ENCODE results near the gene H2BK1.

Gene H2BK1

DNA sequence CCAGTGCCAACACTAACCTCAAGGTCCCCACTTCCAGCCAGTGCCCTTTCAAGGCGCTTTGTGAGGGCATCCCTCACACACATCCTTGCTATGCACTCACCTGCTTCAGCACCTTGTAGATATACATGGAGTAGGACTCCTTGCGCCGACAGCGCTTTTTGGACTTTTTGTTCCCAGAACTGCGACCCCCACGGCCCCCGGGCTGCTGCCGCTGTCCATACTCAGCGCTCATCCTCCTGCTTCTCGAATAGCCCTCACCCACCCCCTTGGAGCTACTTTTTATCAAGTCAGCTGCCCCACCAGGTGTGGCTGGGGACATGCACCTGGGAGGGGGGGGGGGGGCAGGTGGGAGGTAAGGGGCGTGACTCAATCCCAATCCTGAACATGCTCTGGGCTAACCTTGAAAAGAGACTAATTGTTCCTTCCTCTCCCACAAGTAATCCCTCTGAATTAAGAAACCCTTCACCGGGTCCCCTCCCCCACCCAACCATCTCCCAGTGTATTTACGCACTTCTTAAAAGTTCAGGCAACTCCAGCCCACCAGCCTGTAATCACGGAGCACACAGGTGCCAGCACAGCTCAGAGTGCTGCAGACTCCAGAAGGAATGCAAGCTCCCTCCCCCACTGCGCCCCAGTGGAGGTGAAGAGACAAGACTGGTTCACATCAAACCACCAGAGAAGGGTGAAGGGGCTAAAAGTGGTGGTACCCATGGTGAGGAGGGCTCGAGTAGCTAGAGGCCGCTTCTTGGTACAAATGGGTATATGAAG, at the start of gene H2BK1:
TSS of gene H2BK1 (minus strand) at position 402 of the 768 bp plus-strand sequence. CDS start at position 232, 170 bp downstream.
- no peak for DNase-seq

DNA sequence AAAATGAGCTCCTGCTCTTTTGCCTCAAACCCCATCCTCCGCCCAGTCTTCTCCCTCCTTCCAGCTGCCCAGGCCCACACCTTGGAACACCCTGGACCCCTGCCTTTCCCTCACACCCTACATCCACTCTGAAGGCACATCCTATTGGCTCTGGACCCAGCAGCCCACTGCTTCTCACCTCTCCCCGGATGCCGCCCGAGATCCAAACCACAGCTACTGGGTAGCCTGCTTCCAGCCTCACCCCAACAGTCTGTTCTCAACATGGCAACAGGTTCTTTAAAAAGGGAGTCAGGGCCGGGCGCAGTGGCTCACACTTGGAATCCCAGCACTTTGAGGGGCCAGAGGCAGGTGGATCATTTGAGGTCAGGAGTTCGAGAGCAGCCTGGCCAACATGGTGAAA, 47.7 kb upstream of the H2BK1 start:
- DNase-seq, result no peak

DNA sequence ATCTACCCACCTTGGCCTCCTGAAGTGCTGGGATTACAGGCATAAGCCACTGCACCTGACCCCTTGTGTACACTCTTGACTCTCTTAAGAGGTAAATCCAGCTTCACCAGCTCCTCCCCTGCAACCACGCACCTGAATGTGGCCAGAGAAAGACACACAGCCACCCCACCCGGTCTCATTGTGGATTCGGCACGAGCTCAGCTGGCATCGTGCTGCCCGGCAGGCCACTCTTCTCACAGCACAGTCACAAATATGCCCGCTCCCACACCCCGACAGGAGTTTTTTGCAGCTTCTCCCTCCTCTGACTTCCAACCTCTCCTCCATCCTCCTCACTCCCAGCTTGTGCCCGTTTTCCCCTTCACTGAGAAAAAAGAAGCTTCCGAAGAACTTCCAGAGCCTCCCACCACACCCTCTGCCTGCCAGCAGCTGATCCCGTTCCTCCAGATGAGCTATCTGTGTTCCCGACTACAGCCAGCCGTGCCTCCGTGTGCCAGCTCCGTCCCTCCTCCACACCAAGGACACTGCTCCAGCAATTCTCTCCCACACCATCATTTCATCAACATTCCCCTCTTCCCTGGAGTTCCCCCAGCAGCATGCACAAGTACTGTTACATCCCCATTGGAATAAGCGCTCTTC, 46.2 kb upstream of the H2BK1 start:
- no peak for DNase-seq

- DNase-seq, result no peak
Observed at GRCh38 chr7:151255390-151255789, 45.1 kb upstream of the H2BK1 start.

DNA sequence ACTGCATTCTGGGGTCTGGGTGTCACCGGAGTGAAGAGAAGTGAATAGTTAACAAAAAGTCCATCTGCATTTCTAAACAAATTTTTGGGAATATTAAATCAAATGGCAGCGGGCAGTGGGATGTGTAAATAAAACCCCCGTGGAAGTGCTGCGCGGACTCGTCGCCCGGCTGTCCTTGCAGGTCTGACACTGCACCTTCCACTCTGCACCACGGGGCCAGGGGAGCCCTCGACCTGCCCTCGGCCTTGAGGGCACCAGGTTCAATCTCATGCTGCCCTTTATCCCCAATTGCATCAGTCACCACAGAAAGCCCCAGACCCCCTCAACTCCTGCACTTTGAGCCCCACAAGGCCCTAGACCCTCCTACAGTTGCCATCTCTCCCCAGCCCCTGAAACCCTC, 44.6 kb upstream of the H2BK1 start:
- no peak for DNase-seq

DNA sequence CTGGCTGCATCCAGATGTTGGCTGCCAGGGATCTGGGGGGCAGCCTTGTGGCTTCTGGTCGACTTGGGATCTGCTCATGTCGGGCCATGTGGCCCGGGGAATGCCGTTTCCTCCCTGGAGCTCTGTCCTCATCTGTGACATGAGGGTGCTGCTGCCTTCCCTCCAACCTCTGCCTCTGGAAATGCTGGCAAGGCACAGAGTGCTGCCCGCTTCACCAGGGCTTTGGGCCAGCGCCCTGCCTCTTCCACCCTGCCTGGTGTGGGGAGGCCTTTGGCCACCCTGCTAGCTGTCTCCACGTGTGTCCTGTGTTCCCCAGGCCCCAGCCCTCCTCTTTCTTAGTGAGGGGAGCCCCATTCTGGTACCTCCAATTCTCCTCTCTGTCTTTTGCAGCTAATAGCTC, 44.0 kb upstream of the H2BK1 start:
- no peak for DNase-seq

- no peak for DNase-seq
Observed at GRCh38 chr7:151252961-151253711, 42.8 kb upstream of the H2BK1 start.

GRCh38 chr7:151252561-151252835, 42.2 kb upstream of the H2BK1 start:
- DNase-seq, result no peak

GRCh38 chr7:151251689-151252560, 41.6 kb upstream of the H2BK1 start:
- peak; percentile 58 to 69 for DNase-seq

- no peak for DNase-seq
Observed at GRCh38 chr7:151251328-151251688, 41.0 kb upstream of the H2BK1 start.

DNA sequence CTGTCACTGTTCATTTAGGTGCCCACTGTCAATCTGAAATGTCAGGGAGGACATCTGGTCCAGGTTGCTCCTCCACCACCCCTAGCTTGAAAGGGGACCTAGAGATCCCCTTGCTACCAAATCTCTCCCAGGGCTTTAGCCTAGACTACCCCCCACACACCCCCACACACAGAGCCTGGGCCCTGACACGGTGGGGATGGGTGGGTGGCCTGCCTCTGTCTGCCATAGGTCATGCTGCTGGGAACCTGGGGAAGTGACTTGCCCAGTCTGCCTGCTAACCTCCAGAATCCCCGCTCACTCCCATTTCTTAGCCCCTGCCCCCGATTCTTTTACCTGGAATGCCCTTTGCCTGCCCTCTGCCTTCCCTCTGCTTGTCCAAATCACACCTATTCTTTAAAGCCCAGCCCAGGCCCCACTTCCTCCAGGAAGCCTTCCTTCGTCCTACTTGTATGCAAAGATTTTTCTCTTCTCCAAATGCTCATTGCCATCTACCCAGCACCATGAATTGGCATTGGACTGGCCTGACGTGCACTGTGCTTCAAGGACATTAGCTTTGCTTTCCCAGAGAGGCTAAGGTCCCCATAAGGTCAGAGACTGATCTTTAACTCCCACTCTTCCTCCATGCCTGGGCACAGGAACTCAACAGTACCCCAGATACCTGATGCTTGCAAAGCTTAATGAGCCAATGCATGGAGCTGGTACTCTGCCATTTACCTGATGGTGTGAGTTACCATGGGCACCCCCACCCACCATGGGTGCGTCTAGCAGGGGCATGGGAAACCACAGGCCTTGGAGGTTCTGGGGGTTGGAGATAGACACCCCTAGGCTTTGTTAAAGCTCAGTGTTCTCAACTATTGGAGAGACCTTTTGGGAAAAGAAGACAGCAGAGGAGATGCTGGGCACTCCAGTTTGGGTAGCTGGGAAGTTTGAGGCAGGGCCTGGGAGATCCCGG, 40.2 kb upstream of the H2BK1 start:
- DNase-seq, result no peak

DNA sequence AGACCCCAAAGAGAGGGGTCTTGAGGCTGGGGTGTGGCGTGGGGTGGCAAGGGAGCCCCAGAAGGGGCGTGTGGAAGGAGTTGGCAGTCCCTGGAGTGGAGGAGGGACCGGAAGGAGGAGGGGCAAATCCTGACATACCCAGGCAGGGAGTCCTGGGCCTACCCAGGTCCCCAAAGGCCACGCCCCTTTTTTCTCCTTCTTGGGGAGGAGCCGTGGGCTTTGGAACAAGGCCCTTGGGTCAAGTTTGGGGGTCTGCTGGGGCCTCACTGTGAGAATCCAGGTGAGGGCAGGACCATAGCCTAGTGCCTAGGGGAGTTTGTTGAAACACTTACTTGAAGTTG, 39.4 kb upstream of the H2BK1 start:
- no peak for DNase-seq

DNA sequence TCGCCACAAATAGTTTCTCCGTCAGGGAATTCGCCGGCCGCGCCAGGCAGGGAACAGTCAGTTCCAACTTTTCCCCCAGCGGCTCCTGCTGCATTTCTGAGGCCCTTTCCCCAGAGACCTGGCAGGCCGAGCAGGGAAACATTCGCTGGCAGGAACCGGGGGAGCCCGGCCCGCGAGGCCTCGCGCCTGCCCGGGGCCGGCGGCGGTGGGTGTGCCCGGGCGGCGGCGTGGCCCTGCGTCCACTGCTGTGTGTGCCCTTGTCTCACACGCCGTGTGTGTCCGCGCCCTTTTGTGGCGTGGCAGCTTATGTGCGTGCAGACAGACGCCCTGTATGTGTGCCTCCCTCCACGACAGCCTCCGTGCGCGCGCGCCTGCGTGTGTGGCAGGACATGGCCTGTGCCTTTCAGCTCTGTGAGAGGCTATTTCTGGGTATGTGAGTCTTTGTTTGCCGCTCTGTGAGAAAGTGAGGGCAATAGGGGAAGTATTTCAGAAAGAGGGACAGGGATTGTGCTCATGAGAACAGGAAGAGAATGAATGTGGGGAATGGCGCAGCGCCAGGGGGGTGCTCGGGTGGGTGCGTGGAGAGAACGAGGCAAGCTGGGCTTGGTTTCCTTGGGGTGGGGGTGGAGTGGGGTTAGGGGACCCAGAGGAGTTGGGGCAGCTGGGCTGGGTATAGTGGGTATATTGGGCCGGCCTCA, 38.9 kb upstream of the H2BK1 start:
- DNase-seq, result peak in 1 of 2 experiments; percentile 35

GRCh38 chr7:151248346-151249033, 38.2 kb upstream of the H2BK1 start, which contains the start of gene SMARCD3:
Gene SMARCD3, minus strand, starts transcription at chr7:151248694. Its CDS starts 132 bp downstream, at chr7:151248562.
- peak; percentile 22 to 35 for DNase-seq

DNA sequence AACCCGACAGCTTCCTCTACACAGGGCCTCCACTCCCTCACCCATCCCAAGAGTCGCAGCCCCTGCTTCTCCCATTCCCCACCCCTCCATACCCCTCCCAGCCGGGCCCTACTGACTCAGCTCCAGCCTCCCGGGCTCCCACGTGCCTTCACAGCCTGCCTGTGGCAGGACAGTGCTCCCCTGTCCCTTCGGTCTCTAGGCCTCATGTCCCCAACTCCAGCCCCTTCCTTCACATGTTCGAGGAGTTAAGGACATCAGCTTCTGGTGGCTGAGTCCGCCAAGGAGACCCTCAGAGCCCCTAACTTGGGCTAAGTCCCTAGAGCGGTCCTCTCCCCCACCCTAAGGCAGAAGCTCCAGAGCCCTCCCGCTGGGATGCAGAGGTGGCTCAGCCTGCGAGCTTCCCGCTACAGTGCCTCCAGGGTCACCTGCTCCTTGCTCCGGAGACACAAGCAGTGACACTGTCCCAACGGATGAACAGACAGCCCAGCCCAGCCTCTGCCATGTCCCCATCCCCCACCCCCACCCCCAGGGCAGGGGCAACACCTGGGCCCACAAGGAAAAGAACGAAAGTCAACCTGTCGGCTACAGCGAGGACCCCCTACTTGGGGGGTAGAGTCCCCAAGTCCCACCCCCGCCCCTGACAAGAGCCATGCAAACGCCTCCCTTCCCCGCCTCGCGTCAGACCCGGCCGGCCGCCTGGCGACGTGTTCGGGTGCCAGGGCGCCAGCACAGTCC, 37.5 kb upstream of the H2BK1 start:
- no peak for DNase-seq

GRCh38 chr7:151246851-151247580, 36.7 kb upstream of the H2BK1 start:
- DNase-seq, result no peak

DNA sequence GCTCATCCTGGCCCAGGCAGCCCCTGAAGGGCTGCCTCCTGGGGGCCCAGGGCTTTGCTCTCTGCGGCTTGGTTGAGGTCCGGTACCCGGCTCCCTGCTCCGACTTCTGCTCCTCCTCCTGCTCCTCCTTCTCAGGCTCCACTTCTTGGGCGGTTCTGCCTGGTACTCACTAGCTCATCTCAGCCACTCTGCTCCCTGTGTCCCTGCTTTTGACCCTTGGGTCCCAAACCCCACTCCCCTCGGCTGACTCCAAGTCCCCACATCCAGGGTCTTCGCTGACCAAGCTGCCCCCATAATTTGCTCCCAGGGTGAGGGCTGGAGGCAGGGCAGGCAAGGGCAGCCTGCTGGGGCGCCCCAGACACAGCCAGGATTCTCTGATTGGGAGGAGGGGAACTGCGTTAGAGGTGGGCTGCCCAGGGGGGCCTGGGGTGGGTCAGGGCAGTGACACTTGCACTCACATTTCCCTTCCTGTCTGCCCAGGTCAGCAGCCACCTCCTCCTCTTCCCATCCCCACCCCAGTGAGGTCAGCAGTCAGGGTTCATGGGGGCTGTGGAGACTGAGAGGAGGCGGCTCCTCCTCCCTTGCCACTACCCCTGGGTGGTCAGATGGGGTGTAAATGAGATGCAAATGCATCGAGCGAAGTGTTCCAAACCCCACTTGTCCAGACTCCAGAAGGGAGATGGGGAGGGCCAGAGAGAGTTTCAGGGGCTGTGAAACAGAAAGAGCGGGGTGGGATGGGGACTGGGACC, 36.0 kb upstream of the H2BK1 start:
- no peak for DNase-seq

- DNase-seq, result peak in 1 of 2 experiments; percentile 33
Observed at GRCh38 chr7:151245360-151246101, 35.2 kb upstream of the H2BK1 start.
